ENCODE data around the gene ZBTB5.
A peak's percentile ranks its signal among the peaks of the same experiment; 100 is the strongest.

Gene ZBTB5

DNA sequence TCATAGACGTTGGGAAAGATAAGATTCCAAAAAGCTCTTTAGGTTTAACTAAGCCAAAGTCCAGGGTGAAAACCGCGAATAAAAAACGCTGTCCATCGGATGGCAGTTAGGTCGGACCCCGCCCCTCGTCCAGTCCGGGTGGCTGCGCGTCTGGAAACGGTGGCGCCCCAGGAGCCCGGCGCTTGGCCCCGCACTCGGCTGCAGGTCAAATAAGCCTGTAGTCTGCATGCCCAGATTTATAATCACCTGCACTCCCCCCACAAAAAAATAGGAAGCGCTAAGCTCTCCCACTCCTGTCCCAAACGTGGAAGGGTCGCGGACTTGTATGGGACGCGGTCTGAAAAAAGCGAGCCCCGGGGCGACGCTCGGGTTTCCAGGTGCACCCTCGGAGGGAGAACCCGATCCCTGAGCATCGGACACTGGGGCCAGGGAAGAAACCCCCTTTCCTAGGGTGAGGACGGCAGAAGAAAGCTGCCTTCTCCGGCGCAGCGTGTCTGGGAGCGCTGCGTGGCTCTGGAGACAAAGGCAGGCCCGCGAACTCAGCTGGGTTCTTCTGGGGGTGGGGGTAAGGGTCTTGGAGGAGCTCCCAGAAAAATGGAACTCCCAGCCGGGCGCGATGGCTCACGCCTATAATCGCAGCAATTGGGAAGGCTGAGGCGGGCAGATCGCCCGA, 923 bp upstream of the ZBTB5 start:
- H3K27me3 ChIP-seq (ENCODE audit: control insufficient read depth, insufficient read depth, low read length) = no peaks in the 10 kb centered on the region
- no peaks in the 10 kb centered on the region for H3K36me3 ChIP-seq (ENCODE audit: control insufficient read depth, insufficient read depth, low read length)
- H3K9ac ChIP-seq = no peak overlapping the region
- H3K4me3 ChIP-seq (ENCODE audit: low read depth, low read length) = peak overlapping the region; percentile 95
- peaks cover 12% of the 10 kb centered on the region for H3K79me2 ChIP-seq
- H3K4me1 ChIP-seq = no peaks in the 10 kb centered on the region
- peak overlapping the region; percentile 88 for H3K4me2 ChIP-seq (ENCODE audit: low read length)
- H3K27ac ChIP-seq = peak overlapping the region; percentile 96
- peak overlapping the region; percentile 96 for H2AFZ ChIP-seq
- no peak for TF ChIP-seq CTCF (IDR thresholded peaks at IDR 0.05)
- no peaks in the 10 kb centered on the region for H3K9me3 ChIP-seq (ENCODE audit: control insufficient read depth, low read length)

DNA sequence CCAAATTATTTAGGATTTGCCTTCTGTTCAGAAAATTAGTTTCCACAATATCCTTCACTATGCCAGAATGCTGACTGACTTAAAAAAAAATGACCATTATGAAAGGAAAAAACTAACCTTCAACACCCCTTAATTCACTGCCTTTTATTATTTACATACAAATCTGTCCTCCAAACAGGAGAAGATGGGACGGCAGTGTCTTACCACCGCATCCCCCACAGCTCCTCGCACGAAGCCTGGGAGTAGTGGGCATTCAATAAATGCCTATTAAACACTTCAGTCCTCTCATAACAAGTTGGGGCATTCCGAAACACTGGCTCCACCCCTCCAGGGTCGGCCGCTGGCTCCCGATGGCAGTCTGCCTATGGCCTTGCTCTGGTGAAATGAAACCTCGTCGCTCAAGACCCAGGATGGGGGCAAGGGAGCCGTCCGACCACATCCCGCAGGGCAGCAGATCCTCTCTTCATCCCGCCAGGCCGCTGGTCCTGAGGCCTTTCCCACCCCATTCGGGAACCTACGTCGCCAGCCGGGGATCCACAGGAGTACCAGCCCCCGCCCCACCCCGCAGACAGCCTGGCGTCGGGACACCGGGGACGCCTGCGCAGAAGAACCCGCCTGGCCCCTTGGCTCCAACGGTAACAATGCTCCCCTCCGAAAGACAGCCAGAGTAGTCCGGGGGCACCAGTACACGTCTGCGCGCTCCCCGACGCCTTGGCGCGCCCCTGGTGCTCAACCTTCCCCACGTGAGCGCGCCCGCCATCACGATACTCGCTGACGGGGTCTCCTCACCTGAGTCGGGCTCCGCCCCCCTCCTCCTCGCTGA, 613 bp downstream of the ZBTB5 start:
- Histone ChIP-seq H3K4me2 (ENCODE audit: low read length) (peak overlapping the region; percentile 86), H3K27ac (peak overlapping the region; percentile 96), H3K36me3 (ENCODE audit: control insufficient read depth, insufficient read depth, low read length) (no peaks in the 10 kb centered on the region), H3K4me1 (no peaks in the 10 kb centered on the region), H3K9ac (peak overlapping the region; percentile 53), H3K79me2 (peaks cover 14% of the 10 kb centered on the region), H2AFZ (peak overlapping the region; percentile 89), H3K27me3 (ENCODE audit: control insufficient read depth, insufficient read depth, low read length) (no peaks in the 10 kb centered on the region), H3K9me3 (ENCODE audit: control insufficient read depth, low read length) (no peaks in the 10 kb centered on the region), H3K4me3 (ENCODE audit: low read depth, low read length) (peak overlapping the region; percentile 95)
- TF ChIP-seq CTCF (IDR thresholded peaks at IDR 0.05) = no peak

DNA sequence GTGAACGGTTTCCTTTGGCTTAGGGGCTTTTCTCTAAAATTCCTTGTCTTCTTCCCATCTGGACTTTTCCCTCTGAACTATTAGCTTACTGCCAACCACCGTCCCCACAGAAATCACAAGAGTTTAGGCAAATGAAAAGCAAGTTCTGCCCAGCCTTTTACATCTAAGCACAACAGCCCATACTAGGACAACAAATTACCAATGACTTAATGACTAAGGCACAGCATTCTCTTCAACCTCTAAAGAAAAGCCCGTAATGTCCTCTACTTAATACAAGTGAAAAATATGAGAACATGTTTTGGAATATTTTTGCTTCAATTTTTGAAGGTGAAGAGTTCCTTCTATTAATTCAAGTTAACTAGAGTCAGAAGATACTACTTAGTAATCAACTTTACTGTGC, 1.2 kb downstream of the ZBTB5 start:
- TF ChIP-seq CTCF (IDR thresholded peaks at IDR 0.05) = no peak
- H3K27me3 ChIP-seq (ENCODE audit: control insufficient read depth, insufficient read depth, low read length) = no peaks in the 10 kb centered on the region
- H3K36me3 ChIP-seq (ENCODE audit: control insufficient read depth, insufficient read depth, low read length) = no peaks in the 10 kb centered on the region
- no peak overlapping the region for H2AFZ ChIP-seq
- H3K9me3 ChIP-seq (ENCODE audit: control insufficient read depth, low read length) = no peaks in the 10 kb centered on the region
- H3K4me1 ChIP-seq = no peaks in the 10 kb centered on the region
- H3K9ac ChIP-seq = no peak overlapping the region
- peak overlapping the region; percentile 96 for H3K27ac ChIP-seq
- H3K4me2 ChIP-seq (ENCODE audit: low read length) = peak overlapping the region; percentile 86
- peaks cover 14% of the 10 kb centered on the region for H3K79me2 ChIP-seq
- peak overlapping the region; percentile 95 for H3K4me3 ChIP-seq (ENCODE audit: low read depth, low read length)

- H3K79me2 ChIP-seq = peaks cover 7% of the 10 kb centered on the region
- H2AFZ ChIP-seq = no peak overlapping the region
- H3K9me3 ChIP-seq (ENCODE audit: control insufficient read depth, low read length) = no peaks in the 10 kb centered on the region
- H3K4me1 ChIP-seq = no peaks in the 10 kb centered on the region
- no peak for TF ChIP-seq CTCF (IDR thresholded peaks at IDR 0.05)
- H3K27ac ChIP-seq = no peak overlapping the region
- H3K4me2 ChIP-seq (ENCODE audit: low read length) = no peak overlapping the region
- H3K9ac ChIP-seq = no peak overlapping the region
- no peaks in the 10 kb centered on the region for H3K27me3 ChIP-seq (ENCODE audit: control insufficient read depth, insufficient read depth, low read length)
- no peak overlapping the region for H3K4me3 ChIP-seq (ENCODE audit: low read depth, low read length)
- no peaks in the 10 kb centered on the region for H3K36me3 ChIP-seq (ENCODE audit: control insufficient read depth, insufficient read depth, low read length)
Observed at GRCh38 chr9:37456817-37457216, 8.4 kb downstream of the ZBTB5 start.

Measured in parathyroid adenoma (tissue), 2 donors.